Panc1 (cell line): Measurements from ENCODE around the gene CLSTN3. TPM values are rescaled to one million over a fixed set of nuclear protein-coding genes. Genes with fewer than 3 reads are reported as not detected.

Source experiments
- ATAC-seq: fragments of 200-7000 bp; cut with Tn5 transposase; 2 replicates; pipeline ENCODE4 v1.9.1; 2020; ENCODE audit warnings: mild to moderate bottlenecking, moderate library complexity
- BruUV-seq: library from RNA; stranded (reverse); fragments of 400-500 nt; replicated peaks from 2 replicates; lab custom pipeline; 2021; lab: Mats Ljungman, UMichigan
- CTCF ChIA-PET: fragments of 300-600 bp; sonication (Branson Sonifier 250); formaldehyde crosslinking; loops from one replicate; lab custom pipeline; 2022; ENCODE audit warnings: antibody characterized with exemption; lab: Charles Lee
- POLR2A ChIA-PET: fragments of 300-600 bp; sonication (Branson Sonifier 250); formaldehyde crosslinking; loops from one replicate; lab custom pipeline; 2022; ENCODE audit warnings: antibody characterized with exemption; lab: Charles Lee
- DNase-seq: peaks from one replicate; pipeline ENCODE4 v3.0.0-alpha.2; 2010; ENCODE audit warnings: low read depth, low spot score
- H3K27ac ChIP-seq: 2 replicates; pipeline ENCODE4 v1.5.1; 2011; ENCODE audit warnings: mild to moderate bottlenecking, low read length, inconsistent platforms
- H3K27me3 ChIP-seq: fragments of 200-500 bp; sonication (Bioruptor generic); 2 replicates; pipeline ENCODE4 v1.6.0; 2014; ENCODE audit warnings: low read length, inconsistent platforms; ENCODE audit not compliant: control insufficient read depth, insufficient read depth
- H3K36me3 ChIP-seq: fragments of 200-500 bp; sonication (Bioruptor generic); 2 replicates; pipeline ENCODE4 v1.5.1; 2014; ENCODE audit warnings: inconsistent platforms, mild to moderate bottlenecking, low read length, moderate library complexity; ENCODE audit not compliant: control insufficient read depth, insufficient read depth
- H3K4me1 ChIP-seq: 2 replicates; pipeline ENCODE4 v1.5.1; 2011; ENCODE audit warnings: inconsistent platforms, mild to moderate bottlenecking, low read length, moderate library complexity; ENCODE audit not compliant: control insufficient read depth, insufficient read depth
- H3K4me3 ChIP-seq, 2 experiments: 2 replicates each; pipeline ENCODE4 v1.5.1; 2011 to 2012; ENCODE audit warnings: low read depth in 2 of 2, low read length in 2 of 2, mild to moderate bottlenecking in 2 of 2, inconsistent platforms in 1 of 2, moderate library complexity in 1 of 2
- H3K9me3 ChIP-seq: fragments of 200-500 bp; sonication (Bioruptor generic); 2 replicates; pipeline ENCODE4 v1.5.1; 2014; ENCODE audit warnings: low read depth, mild to moderate bottlenecking, inconsistent platforms, low read length, moderate library complexity; ENCODE audit not compliant: control insufficient read depth, insufficient read depth
- CTCF ChIP-seq: fragments of 450-650 bp; IDR thresholded peaks from 2 replicates; pipeline ENCODE4 v1.5.1; 2017; ENCODE audit warnings: mild to moderate bottlenecking
- POLR2AphosphoS5 ChIP-seq: IDR thresholded peaks from 2 replicates; pipeline ENCODE4 v1.6.1; 2012; ENCODE audit warnings: mild to moderate bottlenecking, low read depth, low read length, moderate library complexity
- REST ChIP-seq, 2 experiments: IDR thresholded peaks; 2 replicates each; pipeline ENCODE4 v1.6.1; 2011 to 2012; ENCODE audit warnings: low read depth in 2 of 2, control low read depth in 1 of 2, low read length in 1 of 2, mild to moderate bottlenecking in 1 of 2, moderate library complexity in 1 of 2; ENCODE audit not compliant: insufficient read depth in 1 of 2
- SIN3A ChIP-seq: IDR thresholded peaks from 2 replicates; pipeline ENCODE4 v1.6.1; 2012; ENCODE audit warnings: low read depth, mild to moderate bottlenecking, low read length, moderate library complexity, borderline replicate concordance; ENCODE audit not compliant: insufficient read depth
- TCF7L2 ChIP-seq: IDR thresholded peaks from 2 replicates; pipeline ENCODE4 v1.6.1; 2011; ENCODE audit warnings: mild to moderate bottlenecking, low read depth, low read length, inconsistent platforms
- in situ Hi-C: cut with HindIII; loops from 2 replicates; pipeline ENCODE4 v1.10.0; 2016; ENCODE audit warnings: low sequenced_read_pairs, low pct_unique_long_range_greater_than_20kb
- intact Hi-C: fragments of 100-400 bp; cut with micrococcal nuclease; formaldehyde crosslinking; loops from one replicate; pipeline ENCODE4 v1.10.0; 2022; ENCODE audit not compliant: unreplicated experiment
- total RNA-seq: library from RNA; stranded (reverse); gene quantifications from one replicate; pipeline ENCODE4 v1.2.1, GENCODE V29; 2021; ENCODE audit not compliant: unreplicated experiment

The CLSTN3 gene
- total RNA-seq, 1 experiment from 2014 or later: 5.9 TPM

GRCh38 chr12:7169951-7170350, 39.8 kb downstream of the CLSTN3 start:
- Histone ChIP-seq H3K9me3 (peaks cover 12% of the 10 kb centered on the region), H3K36me3 (no peaks in the 10 kb centered on the region), H3K4me3 (no peak overlapping the region), H3K27ac (no peak overlapping the region), H3K4me1 (no peaks in the 10 kb centered on the region), H3K27me3 (no peaks in the 10 kb centered on the region)
- intact Hi-C loops (no loop called here), in situ Hi-C loops (no loop called here)
- no peak for DNase-seq
- POLR2A ChIA-PET: no interaction called here
- TF ChIP-seq SIN3A: no peak
- no peak for TF ChIP-seq CTCF
- no peak for TF ChIP-seq TCF7L2
- TF ChIP-seq POLR2AphosphoS5: no peak
- TF ChIP-seq REST (IDR thresholded peaks at IDR 0.05; ENCODE audit: insufficient read depth in 1 of 2, low read depth in 2 of 2, low read length in 1 of 2): no peak
- no TSS peak for BruUV-seq
- CTCF ChIA-PET: no interaction called here
- no peak for ATAC-seq

- intact Hi-C loops: no loop called here
- POLR2A ChIA-PET: no interaction called here
- Histone ChIP-seq H3K4me3 (no peak overlapping the region), H3K27me3 (no peaks in the 10 kb centered on the region; the same call in 1 of the 2 replicates), H3K27ac (no peak overlapping the region), H3K36me3 (no peaks in the 10 kb centered on the region), H3K4me1 (no peaks in the 10 kb centered on the region), H3K9me3 (peaks cover 11% of the 10 kb centered on the region)
- CTCF ChIA-PET: no interaction called here
- in situ Hi-C loops: no loop called here
- TF ChIP-seq REST (IDR thresholded peaks at IDR 0.05; ENCODE audit: insufficient read depth in 1 of 2, low read depth in 2 of 2, low read length in 1 of 2) (no peak), TCF7L2 (no peak), CTCF (no peak), POLR2AphosphoS5 (no peak), SIN3A (no peak)
- no peak for DNase-seq
- no peak for ATAC-seq
- no TSS peak for BruUV-seq
These were observed 41.7 kb downstream of the CLSTN3 start for GRCh38 chr12:7171854-7172253.
